HG02852 (cell line): Measurements from ENCODE around the gene CAPN11.
"Not testable (repeated sequence)": the region's sequence is repeated elsewhere in the genome, so short reads cannot be mapped to it uniquely, and the experiment has no call there.

ENCODE experiments used
- ATAC-seq: cut with Tn5 transposase; IDR thresholded peaks from one replicate; pipeline ENCODE4 v1.9.1; 2021; ENCODE audit warnings: mild to moderate bottlenecking, moderate library complexity; ENCODE audit not compliant: unreplicated experiment

The CAPN11 gene

GRCh38 chr6:44179648-44180047 is 21.0 kb downstream of the CAPN11 start:
- ATAC-seq = no peak

GRCh38 chr6:44180406-44180805 is 21.8 kb downstream of the CAPN11 start:
- no peak for ATAC-seq

GRCh38 chr6:44180886-44181285 is 22.3 kb downstream of the CAPN11 start:
- ATAC-seq = no peak

GRCh38 chr6:44181784-44182183 is 23.2 kb downstream of the CAPN11 start:
- not testable (repeated sequence) for ATAC-seq

- no peak for ATAC-seq
Observed at GRCh38 chr6:44182911-44183390, 24.3 kb downstream of the CAPN11 start.

GRCh38 chr6:44183783-44184182 is 25.2 kb downstream of the CAPN11 start:
- no peak for ATAC-seq

GRCh38 chr6:44185356-44185755 is 26.7 kb downstream of the CAPN11 start:
- not testable (repeated sequence) for ATAC-seq

GRCh38 chr6:44185953-44186634 is 27.5 kb downstream of the CAPN11 start:
- no peak for ATAC-seq

- ATAC-seq = no peak
Observed at GRCh38 chr6:44186635-44187025, 28.0 kb downstream of the CAPN11 start.

- no peak for ATAC-seq
Observed at GRCh38 chr6:44188819-44189218, 30.2 kb downstream of the CAPN11 start.

- ATAC-seq = no peak
Observed at GRCh38 chr6:44189257-44189656, 30.6 kb downstream of the CAPN11 start.

GRCh38 chr6:44190715-44191114 is 32.1 kb downstream of the CAPN11 start:
- peak; percentile 90 for ATAC-seq

GRCh38 chr6:44192428-44193041 is 33.9 kb downstream of the CAPN11 start:
- no peak for ATAC-seq

GRCh38 chr6:44193307-44193910 is 34.8 kb downstream of the CAPN11 start:
- no peak for ATAC-seq

GRCh38 chr6:44194326-44194725 is 35.7 kb downstream of the CAPN11 start:
- ATAC-seq = no peak

- ATAC-seq = not testable (repeated sequence)
Observed at GRCh38 chr6:44196351-44196750, 37.7 kb downstream of the CAPN11 start.

- no peak for ATAC-seq
Observed at GRCh38 chr6:44198684-44199083, 40.1 kb downstream of the CAPN11 start.

GRCh38 chr6:44199883-44200282 is 41.3 kb downstream of the CAPN11 start:
- no peak for ATAC-seq

GRCh38 chr6:44201200-44201599 is 42.6 kb downstream of the CAPN11 start:
- no peak for ATAC-seq

GRCh38 chr6:44201638-44202303 is 43.2 kb downstream of the CAPN11 start:
- no peak for ATAC-seq

GRCh38 chr6:44202332-44202971 is 43.8 kb downstream of the CAPN11 start:
- no peak for ATAC-seq
